Left lung (tissue), 10 donors: ENCODE measurements around the gene PUM1. TPM values are rescaled to one million over a fixed set of nuclear protein-coding genes. Genes with fewer than 3 reads are reported as not detected.
"Not testable (repeated sequence)": the region's sequence is repeated elsewhere in the genome, so short reads cannot be mapped to it uniquely, and the experiment has no call there.

Experiments
- ATAC-seq: fragments of 200-7000 bp; cut with Tn5 transposase; one replicate; pipeline ENCODE4 v1.9.1; 2020; ENCODE audit warnings: moderate library complexity
- DNase-seq, 4 donors: peaks; one replicate each; pipeline ENCODE4 v3.0.0-alpha.2; 2013 to 2020
- H3K27ac ChIP-seq, 2 donors: fragments of 200-600 bp; sonication (generic) in 1 of 2; one replicate each; pipeline versions ENCODE4 v1.5.0 to v1.8.0; 2020 to 2021
- H3K27me3 ChIP-seq, 2 donors: fragments of 200-600 bp; sonication (generic) in 1 of 2; one replicate each; pipeline versions ENCODE4 v1.5.0 to v1.8.0; 2020 to 2021
- H3K36me3 ChIP-seq, 2 donors: fragments of 200-600 bp; sonication (generic) in 1 of 2; one replicate each; pipeline versions ENCODE4 v1.5.0 to v1.8.0; 2020 to 2021
- H3K4me1 ChIP-seq, 2 donors: fragments of 200-600 bp; one replicate each; pipeline ENCODE4 v1.8.0; 2021
- H3K4me3 ChIP-seq, 2 donors: fragments of 200-600 bp; sonication (generic) in 1 of 2; one replicate each; pipeline versions ENCODE4 v1.5.0 to v1.8.0; 2020 to 2021; ENCODE audit warnings: mild to moderate bottlenecking in 1 of 2
- H3K9me3 ChIP-seq, 2 donors: fragments of 200-600 bp; sonication (generic) in 1 of 2; one replicate each; pipeline versions ENCODE4 v1.5.0 to v1.8.0; 2020 to 2021
- intact Hi-C, 2 donors: fragments of 100-400 bp; cut with DNase I; formaldehyde crosslinking; loops; one replicate each; pipeline versions ENCODE4 v1.11.2 to v1.14.2; 2022
- polyA plus RNA-seq, 6 donors: library from polyadenylated mRNA; unstranded; fragments of 120-200 nt; gene quantifications; one replicate each; pipeline ENCODE4 v1.2.1, GENCODE V29; 2013; ENCODE audit not compliant: insufficient read length in 6 of 6
- total RNA-seq, 2 donors: library from RNA; stranded (reverse); fragmentation: NEBNext Ultra II Directional; extraction: Animal tissue kit (Norgen Biotek cat#: 25700); gene quantifications; one replicate each; pipeline ENCODE4 v1.2.1, GENCODE V29; 2021
- TF ChIP-seq, protein P1 (sequence below), 2 donors: fragments of 200-600 bp; sonication (generic) in 1 of 2; IDR thresholded peaks; one replicate each; pipeline versions ENCODE4 v1.5.0 to v1.8.0; 2021; ENCODE audit warnings: antibody characterized with exemption in 2 of 2
- donor health status: DM: no; HTN: yes; CAD: no.
- donor health status: DM: no; HTN: no; CAD: no.

Gene PUM1
- total and polyA plus RNA-seq, 8 donors: 96.7 to 125 (median 108) TPM

DNA sequence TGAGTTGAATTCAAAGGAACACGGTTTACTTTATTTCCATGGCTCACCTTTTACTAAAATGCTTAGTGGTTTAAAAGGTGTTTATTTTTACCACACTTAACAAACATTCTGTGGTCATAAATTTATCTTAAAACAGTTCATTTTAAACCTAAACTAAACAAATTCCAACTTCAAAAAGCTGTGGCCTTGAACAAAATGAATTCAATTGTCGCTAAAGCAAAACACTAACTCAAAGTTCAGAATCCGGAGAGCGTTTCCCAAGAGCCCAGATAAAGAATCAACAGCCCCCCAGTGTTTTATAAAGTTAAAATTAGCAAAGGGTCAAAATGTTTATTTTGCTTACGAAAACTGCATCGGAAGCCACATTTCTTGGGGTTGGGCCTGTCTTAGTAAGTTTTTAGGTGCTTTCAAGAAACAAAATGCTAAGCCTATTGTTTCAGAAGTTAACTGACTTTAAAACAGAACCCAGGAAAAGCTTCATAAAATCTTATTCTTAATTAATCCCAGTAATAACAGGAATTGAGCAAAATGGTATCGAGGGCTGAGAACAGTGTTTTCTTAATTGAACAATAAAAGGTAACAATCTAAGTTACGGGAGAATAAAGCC lies 1.3 kb downstream of the PUM1 start:
- no peaks in the 10 kb centered on the region for H3K27me3 ChIP-seq
- no peak for ATAC-seq
- H3K36me3 ChIP-seq: peaks cover 0 to 2% of the 10 kb centered on the region in 2 donors
- intact Hi-C loops: no loop called here
- H3K4me1 ChIP-seq: peaks cover 10 to 51% of the 10 kb centered on the region in 2 donors
- H3K4me3 ChIP-seq: peak overlapping the region; percentile 64 to 66
- H3K9me3 ChIP-seq: no peaks in the 10 kb centered on the region
- TF ChIP-seq, protein P1, sequence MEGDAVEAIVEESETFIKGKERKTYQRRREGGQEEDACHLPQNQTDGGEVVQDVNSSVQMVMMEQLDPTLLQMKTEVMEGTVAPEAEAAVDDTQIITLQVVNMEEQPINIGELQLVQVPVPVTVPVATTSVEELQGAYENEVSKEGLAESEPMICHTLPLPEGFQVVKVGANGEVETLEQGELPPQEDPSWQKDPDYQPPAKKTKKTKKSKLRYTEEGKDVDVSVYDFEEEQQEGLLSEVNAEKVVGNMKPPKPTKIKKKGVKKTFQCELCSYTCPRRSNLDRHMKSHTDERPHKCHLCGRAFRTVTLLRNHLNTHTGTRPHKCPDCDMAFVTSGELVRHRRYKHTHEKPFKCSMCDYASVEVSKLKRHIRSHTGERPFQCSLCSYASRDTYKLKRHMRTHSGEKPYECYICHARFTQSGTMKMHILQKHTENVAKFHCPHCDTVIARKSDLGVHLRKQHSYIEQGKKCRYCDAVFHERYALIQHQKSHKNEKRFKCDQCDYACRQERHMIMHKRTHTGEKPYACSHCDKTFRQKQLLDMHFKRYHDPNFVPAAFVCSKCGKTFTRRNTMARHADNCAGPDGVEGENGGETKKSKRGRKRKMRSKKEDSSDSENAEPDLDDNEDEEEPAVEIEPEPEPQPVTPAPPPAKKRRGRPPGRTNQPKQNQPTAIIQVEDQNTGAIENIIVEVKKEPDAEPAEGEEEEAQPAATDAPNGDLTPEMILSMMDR (IDR thresholded peaks at IDR 0.05): no peak
- peak in 2 of 4 donors; percentile 16 to 24 for DNase-seq
- H3K27ac ChIP-seq: peak overlapping the region; percentile 91 to 98

DNA sequence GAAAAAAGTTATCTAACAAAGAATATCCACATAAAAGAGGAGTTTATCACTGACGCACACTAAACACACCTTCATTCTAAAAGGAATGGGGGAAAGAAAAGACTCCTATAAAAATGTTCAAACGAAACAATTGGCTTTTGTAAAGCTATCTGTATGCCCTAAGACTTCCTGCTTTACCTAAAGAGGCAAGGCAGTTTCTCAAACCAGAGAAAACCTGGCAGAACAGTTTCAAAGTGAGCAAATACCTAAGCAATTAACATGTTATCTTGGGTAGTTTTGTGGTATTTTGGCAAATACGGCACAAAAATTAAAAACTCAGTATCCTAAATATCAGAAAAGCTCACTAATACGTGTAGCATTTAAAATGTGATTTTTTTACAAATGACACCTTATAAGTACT lies 1.9 kb downstream of the PUM1 start:
- H3K4me3 ChIP-seq: peak overlapping the region; percentile 64 to 66
- no peaks in the 10 kb centered on the region for H3K27me3 ChIP-seq
- H3K9me3 ChIP-seq: no peaks in the 10 kb centered on the region
- peak overlapping the region; percentile 91 to 98 for H3K27ac ChIP-seq
- DNase-seq (peak in 1 of 4 donors; percentile 16), ATAC-seq (no peak)
- intact Hi-C loops: no loop called here
- TF ChIP-seq, protein P1 (IDR thresholded peaks at IDR 0.05): no peak
- H3K4me1 ChIP-seq: peaks cover 10 to 56% of the 10 kb centered on the region in 2 donors
- peaks cover 0 to 8% of the 10 kb centered on the region in 2 donors for H3K36me3 ChIP-seq

DNA sequence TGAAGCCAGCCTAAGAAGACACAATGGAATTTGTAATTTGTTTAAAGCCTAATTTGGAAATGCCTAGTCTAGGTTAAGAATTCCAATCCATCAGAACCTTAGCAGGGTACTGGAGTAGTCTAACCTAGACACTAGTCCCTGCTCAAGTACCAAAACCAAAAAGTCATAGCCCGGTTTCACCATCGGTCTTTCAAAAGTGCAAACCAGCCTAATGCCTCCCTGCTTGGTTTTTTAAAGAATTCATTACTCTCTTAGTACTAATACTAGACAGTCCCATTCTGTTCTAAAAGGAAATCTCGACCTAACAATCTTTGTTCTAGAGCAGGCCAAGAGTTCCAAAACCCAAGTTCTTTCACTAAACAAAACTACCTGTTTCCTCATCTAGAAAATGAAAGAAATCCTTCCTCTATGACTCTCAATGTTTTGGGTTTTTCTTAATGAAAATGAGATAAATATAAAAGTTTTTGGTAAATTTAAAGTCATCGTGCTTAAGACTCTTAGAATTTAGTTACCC lies 2.6 kb downstream of the PUM1 start:
- Histone ChIP-seq H3K4me3 (peak overlapping the region; percentile 64 to 66), H3K9me3 (no peaks in the 10 kb centered on the region), H3K27me3 (no peaks in the 10 kb centered on the region), H3K36me3 (peaks cover 0 to 15% of the 10 kb centered on the region in 2 donors), H3K4me1 (peaks cover 10 to 60% of the 10 kb centered on the region in 2 donors), H3K27ac (peak overlapping the region; percentile 91 to 98)
- no peak for DNase-seq
- ATAC-seq: no peak
- TF ChIP-seq, protein P1 (IDR thresholded peaks at IDR 0.05): no peak
- intact Hi-C loops: no loop called here

DNA sequence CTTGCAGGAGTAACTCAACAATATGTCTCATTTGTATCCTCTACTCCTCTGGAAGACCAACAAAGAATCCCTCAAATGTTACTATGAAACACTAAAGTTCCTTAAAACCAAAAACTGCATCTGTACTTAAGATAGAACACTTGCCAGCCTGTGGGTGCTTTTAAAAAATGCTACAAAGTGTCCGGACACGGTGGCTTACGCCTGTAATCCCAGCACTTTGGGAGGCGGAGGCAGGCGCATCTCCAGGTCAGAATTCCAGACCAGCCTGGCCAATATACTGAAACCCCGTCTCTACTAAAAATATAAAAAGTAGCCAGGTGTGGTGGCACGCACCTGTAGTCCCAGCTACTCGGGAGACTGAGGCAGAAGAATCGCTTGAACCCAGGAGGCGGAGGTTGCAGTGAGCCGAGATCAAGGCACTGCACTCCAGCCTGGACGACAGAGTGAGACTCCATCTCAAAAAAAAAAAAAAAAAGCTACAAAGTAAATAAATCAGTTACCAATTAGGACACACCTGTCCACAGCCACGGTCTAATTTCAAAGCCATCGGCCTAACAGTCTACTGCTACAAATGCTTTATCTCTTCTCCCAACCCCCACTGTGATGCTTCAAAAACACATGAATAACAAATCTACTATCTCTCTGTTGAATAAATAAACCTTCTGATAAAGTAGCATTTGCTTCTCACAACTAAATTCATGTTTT lies 3.2 kb downstream of the PUM1 start:
- H3K4me3 ChIP-seq, H3K9me3 ChIP-seq, H3K27me3 ChIP-seq, intact Hi-C loops, ATAC-seq, DNase-seq: not testable (repeated sequence)
- peaks cover 0 to 21% of the 10 kb centered on the region in 2 donors for H3K36me3 ChIP-seq
- peaks cover 10 to 65% of the 10 kb centered on the region in 2 donors for H3K4me1 ChIP-seq
- H3K27ac ChIP-seq: peak overlapping the region in 1 of 2 donors; percentile 98

DNA sequence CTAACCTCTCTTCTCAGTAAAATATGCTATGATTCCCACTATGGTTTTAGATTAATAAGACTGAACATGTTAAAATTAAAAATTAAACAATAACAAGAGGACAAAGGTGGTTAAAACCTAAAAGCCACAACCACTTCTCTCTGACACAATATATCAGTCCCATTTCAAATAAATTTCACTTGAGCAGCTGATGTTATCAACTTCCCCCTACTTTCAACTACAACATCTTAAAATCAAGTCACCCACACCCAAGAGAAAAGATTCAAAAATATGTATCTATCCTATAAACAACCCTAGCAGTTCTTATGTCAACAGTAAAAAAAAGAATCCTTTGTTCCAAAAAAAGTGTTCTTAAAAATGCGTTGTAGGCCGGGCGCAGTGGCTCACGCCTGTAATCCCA lies 7.5 kb downstream of the PUM1 start:
- no peak overlapping the region for H3K27ac ChIP-seq
- no peaks in the 10 kb centered on the region for H3K9me3 ChIP-seq
- intact Hi-C loops: no loop called here
- TF ChIP-seq, protein P1 (IDR thresholded peaks at IDR 0.05): no peak
- H3K4me3 ChIP-seq: no peak overlapping the region
- no peaks in the 10 kb centered on the region for H3K27me3 ChIP-seq
- ATAC-seq (no peak), DNase-seq (no peak)
- peaks cover 5 to 82% of the 10 kb centered on the region in 2 donors for H3K4me1 ChIP-seq
- H3K36me3 ChIP-seq: peaks cover 0 to 54% of the 10 kb centered on the region in 2 donors
